GM21529 (cell line): ENCODE data around the gene IGSF9.

Experiments
- ATAC-seq: cut with Tn5 transposase; IDR thresholded peaks from one replicate; pipeline ENCODE4 v1.9.1; 2021; ENCODE audit not compliant: unreplicated experiment

Gene IGSF9

GRCh38 chr1:159947942-159948341, 2.5 kb upstream of the IGSF9 start:
- no peak for ATAC-seq

- ATAC-seq, result no peak
These were observed 1.1 kb upstream of the IGSF9 start for GRCh38 chr1:159946242-159947187.

- no peak for ATAC-seq
These were observed 574 bp downstream of the IGSF9 start for GRCh38 chr1:159944623-159945455.

- ATAC-seq, result no peak
These were observed 1.3 kb downstream of the IGSF9 start for GRCh38 chr1:159943908-159944622.

- no peak for ATAC-seq
These were observed 2.2 kb downstream of the IGSF9 start for GRCh38 chr1:159943278-159943640.

GRCh38 chr1:159942632-159943277, 2.7 kb downstream of the IGSF9 start:
- ATAC-seq, result no peak

- no peak for ATAC-seq
These were observed 3.5 kb downstream of the IGSF9 start for GRCh38 chr1:159941591-159942560.

- ATAC-seq, result no peak
These were observed 4.3 kb downstream of the IGSF9 start for GRCh38 chr1:159941141-159941540.

GRCh38 chr1:159940006-159940620, 5.3 kb downstream of the IGSF9 start:
- ATAC-seq, result no peak

GRCh38 chr1:159939678-159940002, 5.8 kb downstream of the IGSF9 start:
- ATAC-seq, result no peak

- ATAC-seq, result no peak
These were observed 6.3 kb downstream of the IGSF9 start for GRCh38 chr1:159938905-159939677.

- ATAC-seq, result no peak
These were observed 7.1 kb downstream of the IGSF9 start for GRCh38 chr1:159938211-159938852.

- ATAC-seq, result no peak
These were observed 8.2 kb downstream of the IGSF9 start for GRCh38 chr1:159937054-159937750.

GRCh38 chr1:159936273-159936904, 9.0 kb downstream of the IGSF9 start:
- peak; percentile 42 for ATAC-seq

GRCh38 chr1:159935719-159936272, 9.6 kb downstream of the IGSF9 start:
- no peak for ATAC-seq

- no peak for ATAC-seq
These were observed 10.1 kb downstream of the IGSF9 start for GRCh38 chr1:159935305-159935704.
